GM08714 (cell line): ENCODE measurements around the gene PTDSS2.

Source experiments
- H3K4me3 ChIP-seq: fragments of 200-500 bp; sonication (Bioruptor generic); 2 replicates; pipeline ENCODE4 v1.5.1; 2014; ENCODE audit warnings: mild to moderate bottlenecking, low read length, inconsistent platforms
- ZNF274 ChIP-seq: IDR thresholded peaks from 2 replicates; pipeline ENCODE4 v1.6.1; 2012; ENCODE audit warnings: mild to moderate bottlenecking, low read depth, low read length

Gene PTDSS2

GRCh38 chr11:471468-472145 is 21.5 kb downstream of the PTDSS2 start:
- no peak overlapping the region for H3K4me3 ChIP-seq
- TF ChIP-seq ZNF274, result no peak

GRCh38 chr11:472272-472671 is 22.2 kb downstream of the PTDSS2 start:
- H3K4me3 ChIP-seq, result no peak overlapping the region
- no peak for TF ChIP-seq ZNF274

- TF ChIP-seq ZNF274, result no peak
- H3K4me3 ChIP-seq, result no peak overlapping the region
Measured at GRCh38 chr11:472816-473215, 22.7 kb downstream of the PTDSS2 start.

GRCh38 chr11:473415-473814 is 23.3 kb downstream of the PTDSS2 start:
- TF ChIP-seq ZNF274, result no peak

GRCh38 chr11:473962-474785 is 24.1 kb downstream of the PTDSS2 start:
- TF ChIP-seq ZNF274, result no peak
- H3K4me3 ChIP-seq, result no peak overlapping the region

More at GRCh38 chr11:473415-473814, 23.3 kb downstream of the PTDSS2 start:
- H3K4me3 ChIP-seq, result no peak overlapping the region

GRCh38 chr11:474914-475506 is 24.9 kb downstream of the PTDSS2 start:
- H3K4me3 ChIP-seq, result no peak overlapping the region
- no peak for TF ChIP-seq ZNF274

GRCh38 chr11:475941-476340 is 25.9 kb downstream of the PTDSS2 start:
- H3K4me3 ChIP-seq, result no peak overlapping the region
- TF ChIP-seq ZNF274, result no peak

- no peak for TF ChIP-seq ZNF274
- H3K4me3 ChIP-seq, result no peak overlapping the region
Measured at GRCh38 chr11:476416-476815, 26.3 kb downstream of the PTDSS2 start.

GRCh38 chr11:477052-477715 is 27.1 kb downstream of the PTDSS2 start:
- no peak for TF ChIP-seq ZNF274
- H3K4me3 ChIP-seq, result no peak overlapping the region

- TF ChIP-seq ZNF274, result no peak
- H3K4me3 ChIP-seq, result no peak overlapping the region
Measured at GRCh38 chr11:479311-479710, 29.2 kb downstream of the PTDSS2 start.

- TF ChIP-seq ZNF274, result no peak
Measured at GRCh38 chr11:484616-485015, 34.5 kb downstream of the PTDSS2 start.

GRCh38 chr11:486189-486588 is 36.1 kb downstream of the PTDSS2 start:
- no peak for TF ChIP-seq ZNF274
- no peak overlapping the region for H3K4me3 ChIP-seq

More at GRCh38 chr11:484616-485015, 34.5 kb downstream of the PTDSS2 start:
- H3K4me3 ChIP-seq, result no peak overlapping the region

GRCh38 chr11:487571-488021 is 37.5 kb downstream of the PTDSS2 start:
- no peak for TF ChIP-seq ZNF274

GRCh38 chr11:488062-488461 is 38.0 kb downstream of the PTDSS2 start:
- TF ChIP-seq ZNF274, result no peak
- no peak overlapping the region for H3K4me3 ChIP-seq

More at GRCh38 chr11:487571-488021, 37.5 kb downstream of the PTDSS2 start:
- H3K4me3 ChIP-seq, result no peak overlapping the region

GRCh38 chr11:488579-488978 is 38.5 kb downstream of the PTDSS2 start:
- H3K4me3 ChIP-seq, result no peak overlapping the region
- no peak for TF ChIP-seq ZNF274
